NCI-H1048 (cell line): Measurements from ENCODE around the gene METTL8.
"Not testable (repeated sequence)": the region's sequence is repeated elsewhere in the genome, so short reads cannot be mapped to it uniquely, and the experiment has no call there.

Experiments
- DNase-seq: peaks from one replicate; lab custom pipeline; 2025; lab: John Stamatoyannopoulos, UW

METTL8 gene

DNA sequence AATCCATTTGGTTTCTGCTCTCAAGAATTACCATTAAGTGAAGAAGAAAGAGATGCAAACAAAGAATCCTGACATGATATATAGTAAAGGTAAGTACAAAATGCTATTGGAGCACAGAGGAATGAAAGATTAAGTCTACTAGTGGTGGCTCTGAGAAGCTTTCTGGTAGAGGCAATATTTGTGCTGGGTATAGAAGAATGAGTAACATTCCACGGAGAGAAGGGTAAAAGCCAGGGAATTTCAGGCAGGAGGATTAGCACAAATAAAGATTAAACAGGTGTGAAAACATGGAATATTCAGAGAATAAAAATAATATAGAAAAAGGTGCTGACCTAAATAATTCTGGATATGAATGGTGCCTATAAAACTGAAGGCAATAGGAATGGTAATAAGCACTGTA lies 31.8 kb downstream of the METTL8 start:
- no peak for DNase-seq

DNA sequence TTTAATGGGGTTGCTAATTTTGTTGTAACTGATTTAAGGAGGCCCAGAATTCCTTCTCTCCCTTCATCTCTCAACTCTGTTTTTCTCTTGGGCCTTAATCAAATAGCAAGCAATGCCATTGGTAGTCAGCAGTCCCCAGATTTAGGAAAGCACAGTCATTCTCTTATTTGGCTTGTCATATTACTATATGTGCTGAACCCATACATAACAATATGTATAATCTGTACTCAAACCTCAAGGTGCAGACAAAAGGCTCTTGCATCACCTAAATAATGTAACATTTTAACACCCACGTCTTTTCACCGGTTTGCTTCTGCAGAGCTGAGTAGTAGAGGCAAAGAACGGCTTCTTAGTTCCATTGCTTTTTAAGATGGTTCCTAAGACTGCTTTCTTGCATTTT lies 33.4 kb downstream of the METTL8 start:
- DNase-seq, result no peak

DNA sequence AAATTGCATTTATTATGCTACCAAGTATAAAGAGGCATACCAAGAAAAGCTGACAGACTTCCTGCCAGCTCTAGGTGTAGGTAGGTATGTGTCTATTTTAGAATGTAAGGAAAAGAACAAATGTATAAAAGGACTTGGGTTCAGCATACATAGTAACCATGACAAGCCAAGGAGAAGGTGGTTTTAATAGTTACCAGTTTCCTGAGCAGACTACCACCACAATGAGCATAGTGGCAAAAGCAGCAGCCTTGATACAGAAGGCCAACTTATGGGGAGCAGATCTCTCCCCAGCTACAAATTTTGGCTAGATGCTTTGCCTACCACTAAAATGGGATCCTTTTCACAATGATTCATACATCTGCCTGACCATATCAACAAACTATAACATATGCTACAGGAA lies 34.5 kb downstream of the METTL8 start:
- DNase-seq, result no peak

DNA sequence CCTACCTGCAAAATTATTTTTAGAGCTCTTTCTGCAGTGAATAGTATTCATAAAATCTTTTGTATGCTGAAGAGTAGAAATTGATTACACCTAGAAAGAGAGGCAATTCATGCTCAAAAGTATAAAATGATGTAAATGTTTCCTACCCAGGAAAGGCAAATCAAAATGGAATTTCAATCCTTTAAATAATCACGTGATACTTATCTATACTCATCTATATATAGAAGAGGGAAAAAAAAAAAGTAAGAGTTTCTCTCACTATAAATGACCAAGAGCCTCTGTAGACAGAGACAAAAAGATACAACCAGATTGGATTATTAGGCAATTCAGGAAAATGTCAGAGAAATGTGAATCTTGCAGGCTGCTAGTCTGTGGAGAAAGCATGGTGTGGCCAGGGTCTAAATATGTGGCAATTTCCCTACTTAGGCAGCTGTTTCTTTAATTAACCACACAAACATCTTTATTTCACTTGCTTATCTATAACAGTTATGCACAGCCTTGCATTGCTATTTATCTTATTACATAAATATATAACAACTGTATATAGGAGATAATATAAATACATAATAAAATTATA lies 39.5 kb downstream of the METTL8 start:
- no peak for DNase-seq

DNA sequence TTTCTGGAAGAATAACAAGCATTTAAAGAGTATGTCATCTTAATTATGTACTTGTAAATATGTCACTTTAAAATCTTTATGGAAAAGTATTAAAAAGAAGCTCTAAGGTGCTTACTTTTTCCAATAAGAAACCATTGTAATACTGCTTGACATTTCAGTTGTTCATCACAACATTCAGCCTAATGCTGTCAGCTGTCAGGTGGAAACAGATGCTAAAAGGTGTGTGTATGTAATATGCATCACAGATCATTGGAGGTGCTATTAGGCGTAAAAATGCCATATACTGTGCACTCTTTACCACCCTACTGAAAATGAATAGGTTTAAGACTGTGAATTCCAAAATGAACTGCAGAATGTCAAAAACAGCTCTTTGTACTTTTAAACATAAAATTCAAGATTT lies 40.3 kb downstream of the METTL8 start:
- DNase-seq, result no peak

DNA sequence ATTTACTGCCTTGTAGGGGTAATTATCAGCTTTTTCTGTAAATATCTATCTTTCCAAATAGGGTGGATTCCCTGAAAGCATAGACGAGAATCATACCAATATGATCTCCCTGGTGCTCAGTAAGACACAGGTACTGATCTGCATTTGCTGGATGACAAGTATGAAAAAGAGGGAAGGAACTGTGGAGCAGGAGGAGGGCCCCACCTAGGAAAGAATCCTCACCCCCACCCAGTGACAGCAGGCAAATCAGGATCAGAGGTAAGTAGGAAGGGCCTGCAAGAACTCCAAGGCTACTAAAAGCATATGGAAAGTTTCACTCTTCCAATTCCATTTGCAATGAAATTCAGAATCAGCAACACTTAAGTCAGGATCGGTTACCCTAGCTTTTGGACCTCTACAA lies 42.3 kb downstream of the METTL8 start:
- no peak for DNase-seq

DNA sequence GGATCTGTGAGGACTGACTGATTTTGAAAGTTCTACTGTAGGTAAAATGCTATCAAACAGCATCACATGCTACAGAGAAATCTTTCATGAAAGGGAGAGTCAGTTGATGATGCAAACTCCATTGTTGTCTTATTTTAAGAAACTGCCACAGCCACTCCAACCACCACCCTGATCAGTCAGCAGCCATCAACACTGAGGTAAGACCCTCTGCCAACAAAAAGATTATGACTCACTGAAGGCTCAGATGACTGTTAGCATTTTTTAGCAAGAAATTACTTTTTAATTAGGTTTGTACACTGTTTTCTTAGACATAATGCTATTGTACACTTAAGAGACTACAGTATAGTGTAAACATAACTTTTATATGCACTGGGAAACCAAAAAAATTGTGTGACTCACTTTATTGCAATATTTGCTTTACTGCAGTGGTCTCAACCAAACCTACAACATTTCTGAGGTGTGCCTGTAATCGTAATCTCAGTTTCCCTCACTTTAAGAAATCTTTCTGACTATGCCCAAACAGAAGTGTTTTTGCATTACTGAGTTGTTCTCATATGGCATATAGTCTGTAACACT lies 42.8 kb downstream of the METTL8 start:
- DNase-seq, result no peak

DNA sequence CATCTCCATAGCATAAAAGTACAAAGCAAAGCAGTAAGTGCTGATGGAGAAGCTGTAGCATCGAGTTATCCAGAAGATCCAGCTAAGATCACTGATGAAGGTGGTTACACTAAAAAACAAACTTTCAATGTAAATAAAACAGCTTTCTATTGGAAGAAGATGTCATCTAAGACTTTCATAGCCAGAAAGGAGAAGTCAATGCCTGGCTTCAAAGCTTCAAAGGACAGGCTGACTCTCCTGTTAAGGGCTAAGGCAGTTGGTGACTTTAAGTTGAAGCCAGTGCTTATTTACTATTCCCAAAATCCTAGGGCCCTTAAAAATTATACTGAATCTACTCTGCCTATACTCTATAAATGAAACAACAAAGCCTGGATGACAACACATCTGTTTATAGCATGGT lies 44.0 kb downstream of the METTL8 start:
- no peak for DNase-seq

DNA sequence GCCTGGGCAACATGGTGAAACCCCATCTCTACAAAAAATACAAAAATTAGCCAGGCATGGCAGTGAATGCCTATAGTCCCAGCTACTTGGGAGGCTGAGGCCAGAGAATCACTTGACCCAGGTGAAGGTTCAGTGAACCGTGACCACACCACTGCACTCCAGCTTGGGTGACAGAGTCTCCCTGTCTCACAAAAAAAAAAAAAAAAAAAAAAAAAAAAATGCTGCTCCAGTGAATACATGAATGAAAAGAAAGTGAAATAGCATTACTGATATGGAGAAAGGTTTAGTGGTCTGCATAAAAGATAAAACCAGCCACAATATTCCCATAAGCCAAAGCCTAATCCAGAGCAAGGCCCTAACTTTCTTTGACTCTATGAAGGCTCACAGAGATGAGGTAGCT lies 44.5 kb downstream of the METTL8 start:
- DNase-seq, result no peak

DNA sequence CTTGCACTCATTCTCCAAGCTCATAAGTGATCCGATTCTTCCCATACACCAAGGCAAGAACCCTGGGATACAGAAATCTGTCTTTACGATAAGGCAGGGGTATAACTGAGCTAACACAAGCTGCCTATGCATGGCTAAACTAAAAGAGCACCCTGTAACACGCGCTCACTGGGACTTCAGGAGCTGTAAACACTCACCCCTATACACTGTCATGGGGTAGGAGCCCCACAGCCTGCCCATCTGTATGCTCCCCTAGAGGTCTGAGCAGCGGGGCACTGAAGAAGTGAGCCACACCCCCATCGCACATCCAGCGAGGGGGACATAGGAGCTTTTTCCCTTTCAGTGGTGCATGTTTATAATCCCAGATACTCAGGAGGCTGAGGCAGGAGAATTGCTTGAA lies 46.7 kb downstream of the METTL8 start:
- no peak for DNase-seq

DNA sequence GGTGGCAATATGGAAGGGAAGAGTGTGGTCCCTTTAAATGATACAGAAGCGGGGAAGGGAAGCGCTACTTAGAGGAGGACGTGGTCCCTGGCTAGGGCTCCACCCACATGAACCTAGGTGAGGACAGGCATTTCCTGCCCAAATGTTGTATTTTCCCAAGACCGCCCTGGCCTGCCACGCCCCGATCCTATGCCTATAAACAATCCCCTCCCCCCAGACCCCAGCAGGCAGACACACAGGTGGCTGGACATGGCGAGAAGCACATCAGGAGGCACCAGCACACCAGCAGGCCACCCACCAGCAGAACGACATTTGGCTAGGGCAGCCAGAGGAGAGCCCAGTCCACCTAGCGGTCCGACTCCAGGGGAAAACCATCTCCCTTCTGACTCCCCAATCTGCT lies 47.2 kb downstream of the METTL8 start:
- DNase-seq, result no peak

DNA sequence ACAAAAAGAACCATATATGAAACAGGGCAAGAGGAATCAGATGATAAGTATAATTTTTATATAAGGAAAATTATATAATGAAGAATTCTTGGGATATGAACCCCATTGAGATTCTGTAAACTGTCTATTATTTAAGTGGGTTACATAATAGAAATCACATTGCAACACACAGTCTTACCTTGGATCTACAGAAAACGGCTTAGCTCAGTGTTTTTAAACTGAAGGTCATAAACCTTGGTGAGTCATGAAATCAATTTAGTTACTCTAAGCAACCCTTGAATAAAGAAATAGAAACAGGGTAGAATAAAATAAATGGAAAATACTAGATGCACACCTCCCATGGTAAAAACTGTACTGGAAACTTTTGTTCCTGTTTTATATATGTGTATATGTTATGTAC lies 50.7 kb downstream of the METTL8 start:
- no peak for DNase-seq

DNA sequence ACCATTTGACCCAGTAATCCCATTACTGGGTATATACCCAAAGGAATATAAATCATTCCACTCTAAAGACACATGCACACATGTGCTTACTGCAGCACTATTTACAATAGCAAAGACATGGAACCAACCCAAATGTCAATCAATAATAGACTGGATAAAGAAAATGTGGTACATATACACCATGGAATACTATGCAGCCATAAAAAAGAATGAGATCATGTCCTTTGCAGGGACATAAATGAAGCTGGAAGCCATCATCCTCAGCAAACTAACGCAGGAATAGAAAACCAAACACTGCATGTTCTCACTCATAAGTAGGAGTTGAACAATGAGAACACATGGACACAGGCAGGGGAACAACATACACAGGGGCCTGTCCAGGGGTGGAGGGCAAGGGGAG lies 51.6 kb downstream of the METTL8 start:
- DNase-seq, result not testable (repeated sequence)

DNA sequence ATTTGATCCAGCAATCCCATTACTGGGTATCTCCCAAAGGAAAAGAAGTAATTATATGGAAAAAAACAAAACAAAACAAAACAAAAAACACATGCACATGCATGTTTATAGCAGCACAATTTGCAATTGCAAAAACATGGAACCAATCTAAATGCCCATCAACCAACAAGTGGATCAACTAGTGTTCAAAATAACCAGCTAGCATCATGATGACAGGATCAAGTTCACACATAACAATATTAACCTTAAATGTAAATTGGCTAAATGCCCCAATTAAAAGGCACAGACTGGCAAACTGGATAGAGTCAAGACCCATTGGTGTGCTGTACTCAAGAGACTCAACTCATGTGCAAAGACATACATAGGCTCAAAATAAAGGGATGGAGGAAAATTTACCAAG lies 55.9 kb downstream of the METTL8 start:
- not testable (repeated sequence) for DNase-seq

DNA sequence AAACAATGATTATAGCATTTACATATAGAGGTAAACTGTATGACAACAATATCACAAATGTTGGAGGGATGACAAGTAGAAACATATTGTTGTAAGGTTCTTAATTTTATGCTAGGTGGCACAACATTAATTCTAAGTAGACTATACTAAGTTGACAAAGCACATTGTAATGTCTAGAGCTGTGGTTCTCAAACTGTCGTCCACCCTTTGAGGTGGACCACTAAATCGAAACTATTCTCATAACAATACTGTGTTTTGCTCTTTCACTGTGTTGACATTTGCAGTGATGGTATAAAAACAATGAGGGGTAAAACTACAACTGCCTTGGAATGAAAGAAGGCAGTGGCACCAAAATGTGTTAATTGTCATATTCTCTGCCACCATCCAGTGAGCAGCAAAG lies 66.1 kb downstream of the METTL8 start:
- DNase-seq, result no peak

DNA sequence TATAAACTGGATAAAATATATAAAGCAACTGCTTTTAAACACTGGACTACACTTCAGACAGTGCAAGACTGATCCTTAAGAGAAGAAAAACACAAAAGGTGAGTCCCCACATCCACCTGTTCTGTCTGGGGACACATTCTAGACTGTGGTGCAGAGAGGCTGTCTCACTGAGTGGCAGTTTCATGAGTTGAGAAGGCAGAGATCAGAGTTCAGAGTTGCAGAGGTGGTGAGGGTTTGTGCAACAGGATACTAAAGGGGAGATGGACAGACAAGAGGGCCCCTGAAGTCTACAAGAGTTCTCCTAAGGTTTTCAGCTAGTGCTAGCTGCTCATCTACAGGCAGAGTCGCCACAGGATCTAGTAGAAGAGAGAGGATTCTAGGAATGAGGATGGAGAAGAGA lies 68.0 kb downstream of the METTL8 start:
- no peak for DNase-seq

DNA sequence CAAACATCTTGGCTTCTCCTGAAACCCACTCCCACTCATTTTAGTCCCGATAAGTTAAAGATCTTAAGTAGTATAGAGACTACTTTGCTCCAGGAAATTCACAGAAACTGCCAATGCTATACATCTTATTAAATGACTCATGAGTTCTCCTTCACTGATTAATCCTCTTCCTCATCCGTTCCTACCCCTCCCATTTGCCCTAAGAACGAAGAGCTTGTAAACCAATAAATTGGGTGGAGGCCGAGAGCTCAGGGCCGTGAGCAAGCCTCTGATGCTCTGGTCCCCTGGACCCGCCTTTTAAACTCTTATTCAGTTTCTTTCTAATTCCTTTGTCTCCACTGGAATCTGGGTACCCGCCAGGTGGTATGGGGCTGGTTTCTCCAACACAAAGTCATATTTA lies 68.6 kb downstream of the METTL8 start:
- no peak for DNase-seq

DNA sequence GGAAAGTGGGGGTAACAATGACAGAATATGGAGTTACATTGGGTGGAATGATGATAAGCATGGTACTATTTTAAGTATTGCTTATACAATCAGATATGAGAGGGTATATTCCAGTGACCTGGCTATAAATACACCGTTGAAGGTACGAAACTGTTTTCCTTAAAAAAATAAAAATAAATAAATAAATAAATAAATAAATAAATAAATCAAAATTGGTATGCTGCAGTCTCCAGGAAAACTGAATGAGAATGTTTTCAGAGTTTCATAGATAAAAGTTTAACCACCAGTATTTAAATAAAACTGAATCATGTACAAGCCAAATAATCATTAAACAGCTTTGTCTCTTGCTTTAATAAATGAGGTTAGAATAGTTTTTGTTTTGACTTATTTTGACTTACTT lies 71.4 kb downstream of the METTL8 start:
- no peak for DNase-seq

DNA sequence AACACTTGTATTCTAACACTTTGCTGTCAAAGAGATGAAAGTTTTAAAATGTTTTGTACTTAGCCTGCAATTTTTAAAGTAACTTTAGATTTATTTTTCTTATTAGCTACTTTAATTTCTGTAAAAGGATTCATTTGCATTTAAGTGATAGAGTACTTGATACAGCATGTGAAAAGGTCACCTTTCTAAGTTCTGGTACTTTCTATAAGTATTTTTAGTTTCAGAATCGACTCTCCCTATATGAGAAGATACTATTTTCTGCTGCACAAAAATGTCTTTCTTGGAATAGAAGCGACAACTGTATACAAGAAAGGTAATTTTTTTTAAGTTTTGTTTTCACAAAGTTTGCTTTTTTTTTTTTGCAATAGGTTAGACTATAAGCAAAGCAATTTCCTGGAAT lies 72.9 kb downstream of the METTL8 start:
- no peak for DNase-seq

DNA sequence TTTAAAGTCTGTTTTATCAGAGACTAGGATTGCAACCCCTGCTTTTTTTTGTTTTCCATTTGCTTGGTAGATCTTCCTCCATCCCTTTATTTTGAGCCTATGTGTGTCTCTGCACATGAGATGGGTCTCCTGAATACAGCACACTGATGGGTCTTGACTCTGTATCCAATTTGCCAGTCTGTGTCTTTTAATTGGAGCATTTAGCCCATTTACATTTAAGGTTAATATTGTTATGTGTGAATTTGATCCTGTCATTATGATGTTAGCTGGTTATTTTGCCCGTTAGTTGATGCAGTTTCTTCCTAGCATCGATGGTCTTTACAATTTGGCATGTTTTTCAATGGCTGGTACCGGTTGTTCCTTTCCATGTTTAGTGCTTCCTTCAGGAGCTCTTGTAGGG lies 80.0 kb downstream of the METTL8 start:
- DNase-seq, result not testable (repeated sequence)

DNA sequence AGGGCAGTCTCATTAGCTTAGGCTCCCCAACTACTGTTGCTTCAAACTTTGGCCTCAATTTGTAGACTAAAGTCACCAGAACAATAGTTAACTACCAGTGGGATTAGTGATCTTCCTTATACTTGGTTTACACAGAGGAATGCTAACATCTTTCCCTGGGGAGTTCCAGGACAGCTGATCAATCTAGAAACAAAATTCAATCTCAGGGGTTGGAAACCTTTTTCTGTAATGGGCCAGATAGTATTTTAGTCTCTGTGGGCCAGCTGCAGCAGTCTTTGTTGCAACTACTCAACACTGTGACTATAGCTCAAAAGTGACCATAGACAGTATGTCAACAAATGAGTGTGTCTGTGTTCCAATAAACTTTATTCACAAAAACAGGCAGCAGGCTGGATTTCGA lies 85.7 kb downstream of the METTL8 start:
- DNase-seq, result no peak

DNA sequence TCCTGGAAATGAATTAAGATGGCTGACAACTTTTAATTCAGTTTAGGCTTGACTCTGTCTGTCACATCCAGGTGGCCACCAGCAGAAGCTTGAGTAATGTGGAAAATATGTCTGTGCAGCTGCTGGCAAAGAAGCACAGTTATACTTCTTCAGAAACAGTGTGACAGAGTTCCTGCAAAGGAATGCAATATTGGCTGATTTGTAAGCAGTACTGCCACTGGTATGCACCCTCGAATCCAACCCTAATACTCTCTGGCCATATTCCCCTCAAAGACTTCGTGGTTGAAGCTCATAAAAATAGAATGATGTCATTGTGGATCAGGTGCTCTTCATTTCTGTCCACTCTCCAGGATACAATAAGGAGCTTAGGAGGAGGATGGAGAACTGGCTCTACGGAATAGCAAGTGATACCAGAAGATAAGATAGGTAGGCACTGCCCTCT lies 86.2 kb downstream of the METTL8 start:
- no peak for DNase-seq

DNA sequence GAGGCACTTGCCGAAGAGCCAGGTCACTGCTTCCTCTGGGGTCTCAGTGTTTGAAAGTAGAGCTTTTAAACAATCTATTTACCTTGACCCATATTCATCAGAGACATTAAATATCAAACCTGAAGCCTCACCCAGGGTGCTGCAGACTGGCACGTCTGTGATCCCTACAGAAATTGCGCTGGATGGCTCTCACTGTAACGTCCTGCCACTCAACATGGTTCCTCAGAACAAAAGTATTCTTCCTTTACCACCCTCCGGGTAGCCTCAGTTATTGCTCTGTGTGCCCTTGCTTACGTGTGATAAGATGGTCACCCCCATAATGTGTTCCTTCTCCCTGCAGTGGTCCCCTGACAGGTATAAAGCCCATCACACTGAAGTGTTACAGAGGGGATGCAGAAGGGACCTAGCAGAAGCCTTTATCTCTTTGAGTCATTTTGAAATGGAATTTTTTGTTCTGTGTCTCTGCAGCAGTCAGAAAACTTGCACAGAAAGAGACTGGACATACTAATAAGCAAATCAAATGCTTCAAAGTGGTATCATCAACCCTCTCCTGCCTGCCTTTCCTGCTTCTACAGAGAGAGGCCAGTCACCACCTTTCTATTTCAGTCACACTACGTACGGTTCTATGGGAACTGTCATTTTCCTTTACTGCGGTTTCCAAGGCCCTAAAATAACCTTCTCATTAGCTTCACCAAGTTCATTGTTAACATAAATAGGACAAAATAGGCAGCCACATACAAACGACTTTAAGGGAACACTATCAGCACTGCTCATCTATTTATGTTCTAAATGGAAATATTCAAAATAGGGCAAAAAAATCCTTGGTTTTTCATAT lies 86.8 kb downstream of the METTL8 start:
- no peak for DNase-seq
